GM19025 (cell line): ENCODE results near the gene CAMTA1.

ENCODE experiments used
- ATAC-seq: cut with Tn5 transposase; IDR thresholded peaks from one replicate; pipeline ENCODE4 v1.9.1; 2021; ENCODE audit warnings: mild to moderate bottlenecking, low read depth, moderate library complexity; ENCODE audit not compliant: unreplicated experiment

Gene CAMTA1

DNA sequence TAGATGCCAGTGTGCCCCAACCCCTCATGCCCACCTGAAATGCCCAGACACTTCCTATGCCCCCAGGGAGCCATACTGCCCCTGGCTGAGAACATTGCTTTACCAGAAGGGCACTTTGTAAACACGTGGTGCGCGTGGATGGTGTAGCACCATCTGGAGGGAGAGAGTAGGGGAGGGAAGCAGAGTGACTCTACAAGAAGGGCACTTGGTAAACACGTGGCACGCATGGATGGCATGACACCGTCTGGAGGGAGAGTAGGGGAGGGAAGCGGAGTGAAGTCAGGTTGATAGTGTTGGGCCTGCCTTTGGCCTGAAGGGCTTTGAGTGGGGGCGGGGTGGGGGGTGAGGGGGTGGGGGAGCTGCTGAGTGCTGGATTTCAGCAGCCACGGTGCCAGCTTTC, 661.8 kb downstream of the CAMTA1 start:
- no peak for ATAC-seq

DNA sequence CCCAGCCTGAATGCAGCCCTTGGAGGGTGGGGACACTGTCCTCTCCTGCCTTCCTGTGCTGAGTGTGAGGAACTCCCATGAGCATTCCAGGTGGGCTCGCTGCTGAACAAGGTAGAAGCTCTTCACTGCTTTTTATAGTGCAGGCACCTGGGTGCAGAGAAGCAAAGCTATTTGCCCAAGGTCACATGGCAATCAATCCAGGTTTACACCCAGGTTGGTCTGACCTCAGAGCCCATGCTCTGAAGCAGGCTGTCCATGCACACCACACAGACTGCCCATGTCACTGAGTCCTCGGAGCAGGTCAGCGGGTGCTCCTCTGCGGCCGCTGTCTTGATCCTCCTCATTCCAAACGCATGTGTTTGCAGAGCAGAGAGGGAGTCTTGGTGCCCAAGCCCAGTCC, 662.5 kb downstream of the CAMTA1 start:
- no peak for ATAC-seq

GRCh38 chr1:7448986-7449385, 663.7 kb downstream of the CAMTA1 start:
- ATAC-seq, result no peak

GRCh38 chr1:7449750-7450149, 664.5 kb downstream of the CAMTA1 start:
- ATAC-seq, result no peak

- no peak for ATAC-seq
Observed at GRCh38 chr1:7450838-7451237, 665.6 kb downstream of the CAMTA1 start.

- ATAC-seq, result no peak
Observed at GRCh38 chr1:7453038-7453437, 667.8 kb downstream of the CAMTA1 start.

DNA sequence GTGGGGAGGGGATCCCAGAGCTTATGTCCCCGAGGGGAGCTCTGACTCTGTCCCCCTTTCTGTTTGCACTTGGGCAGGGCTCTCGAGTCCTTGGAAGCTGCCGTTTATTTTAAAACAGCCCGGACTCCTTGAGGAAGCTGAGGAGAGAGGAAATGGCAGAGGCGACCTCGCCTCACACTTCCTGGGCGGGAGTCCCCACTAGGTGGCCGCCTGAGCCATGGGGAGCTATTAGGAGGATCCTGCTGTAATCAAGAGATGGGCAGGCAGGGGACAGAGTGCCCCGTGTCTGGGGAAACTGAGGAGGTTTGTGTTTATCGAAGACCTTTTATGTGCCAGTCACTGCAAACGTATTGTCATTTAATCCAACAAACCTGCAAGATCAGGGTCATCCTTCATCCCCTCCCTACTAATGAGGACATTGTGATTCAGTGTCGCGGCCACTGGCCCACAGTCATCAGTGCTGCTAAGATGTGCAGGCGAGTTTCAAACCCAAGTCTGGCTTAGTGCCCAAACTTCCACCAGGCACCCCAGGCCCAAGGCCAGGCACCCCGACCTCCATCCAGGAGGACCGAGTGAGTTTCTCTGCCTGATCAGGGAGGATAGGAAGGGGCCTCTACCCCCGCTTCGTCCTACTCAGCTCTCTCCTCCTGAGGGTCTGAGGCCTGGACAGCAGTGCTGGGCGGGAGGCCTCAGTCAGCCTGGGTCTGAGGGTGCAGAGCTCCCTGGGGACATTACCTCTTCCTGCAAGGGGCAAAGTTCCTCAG, 669.0 kb downstream of the CAMTA1 start:
- no peak for ATAC-seq

DNA sequence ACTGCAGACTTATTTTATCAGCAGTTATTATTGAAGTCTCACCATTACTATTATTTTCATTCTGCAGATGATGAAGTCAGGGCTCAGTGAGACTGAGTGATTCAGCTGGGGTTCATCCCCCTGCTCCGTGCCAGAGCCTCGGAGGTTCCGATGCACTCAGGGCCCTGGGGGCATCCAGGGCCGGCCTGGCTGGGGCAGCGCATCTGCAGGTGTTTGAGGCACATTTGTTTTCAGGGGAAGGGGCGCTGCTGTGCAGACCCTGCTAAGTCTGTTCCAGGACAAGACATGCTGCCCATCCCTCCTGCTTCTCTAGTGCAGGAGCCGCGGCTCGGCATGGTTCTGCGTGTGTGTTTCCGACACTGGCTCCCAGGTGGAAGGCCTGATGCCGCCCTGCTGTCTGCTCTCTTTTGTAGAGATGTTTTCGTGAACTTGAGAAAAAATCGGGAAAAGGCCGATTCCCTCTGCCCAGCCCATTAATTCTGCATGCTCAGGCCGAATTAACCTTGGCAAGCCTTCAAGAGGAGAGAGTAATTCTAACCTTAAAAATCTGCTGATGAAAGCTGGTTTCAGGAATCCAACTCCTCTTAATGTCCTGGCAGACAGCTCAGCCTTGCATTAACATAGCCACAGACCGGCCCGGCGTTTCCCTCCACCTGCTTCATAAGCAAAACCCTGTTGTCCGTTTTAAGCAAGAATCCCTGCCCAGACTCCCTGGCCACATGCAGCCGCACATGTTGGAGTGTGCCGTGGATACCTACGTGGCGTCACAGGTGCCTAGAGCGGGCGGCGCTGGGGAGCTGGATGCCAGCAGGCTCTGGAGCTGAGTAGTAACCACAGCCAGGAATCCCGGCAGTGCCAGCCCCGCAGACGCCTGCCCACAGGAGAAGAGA, 669.9 kb downstream of the CAMTA1 start:
- ATAC-seq, result no peak

DNA sequence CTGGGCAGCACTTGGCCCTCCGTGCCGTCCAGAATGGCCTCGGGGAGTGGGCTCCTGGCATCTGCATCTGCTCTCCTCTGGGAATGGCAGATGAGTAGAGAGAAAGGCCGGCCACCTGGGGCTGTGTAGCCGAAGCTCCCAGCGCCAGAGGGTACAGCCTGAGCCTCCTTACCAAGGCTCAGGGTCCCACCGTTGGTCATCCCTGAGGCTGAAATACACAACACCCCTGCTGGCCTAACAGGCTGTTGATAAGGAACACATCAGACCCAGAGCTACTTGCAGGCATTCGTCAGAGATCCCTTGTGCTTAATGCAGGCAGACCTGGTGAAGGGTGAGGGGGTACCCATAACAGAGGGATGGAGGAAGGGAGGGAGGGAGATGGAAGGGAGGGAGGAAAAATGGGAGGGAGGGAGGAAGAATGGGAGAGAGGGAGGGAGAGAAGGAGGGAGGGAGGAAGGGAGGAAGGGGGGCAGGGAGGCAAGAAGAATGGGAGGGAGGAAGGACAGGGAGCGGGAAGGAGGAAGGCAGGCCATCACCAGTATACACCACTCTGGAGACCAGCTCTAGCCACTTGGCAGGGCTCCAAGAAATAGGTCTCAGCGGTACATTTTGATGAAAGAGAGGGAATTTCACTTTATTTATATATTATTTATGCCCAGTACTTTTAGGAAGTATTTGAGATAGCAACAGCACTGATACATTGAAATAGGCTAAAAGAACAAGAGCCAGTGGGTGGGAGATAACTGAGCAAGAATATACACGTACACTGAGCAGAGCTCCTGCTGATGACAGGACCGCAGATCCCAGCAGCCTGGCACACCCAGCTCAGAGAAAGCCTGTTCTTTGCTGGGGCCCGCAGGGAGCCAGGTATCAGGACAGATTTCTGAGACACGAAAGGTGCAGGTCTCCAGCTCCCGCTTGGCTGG, 670.8 kb downstream of the CAMTA1 start:
- no peak for ATAC-seq

DNA sequence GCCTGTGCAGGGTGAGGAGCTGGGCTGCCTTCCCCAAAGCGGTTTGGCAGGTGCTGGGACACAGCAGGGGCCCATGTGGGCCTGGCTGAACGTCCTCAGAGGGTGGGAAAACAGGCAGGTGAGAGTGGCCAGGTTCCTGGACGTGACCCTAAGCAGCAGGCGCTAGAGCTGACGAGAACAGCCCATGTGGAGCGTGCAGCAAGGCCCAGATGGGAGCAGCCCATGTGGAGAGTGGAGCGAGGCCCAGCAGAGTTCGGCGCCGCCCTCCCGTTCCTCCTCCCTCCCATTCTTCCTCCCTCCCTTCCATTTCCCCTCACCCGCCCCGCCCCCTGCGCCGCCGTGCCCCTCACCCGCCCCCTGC, 671.4 kb downstream of the CAMTA1 start:
- ATAC-seq, result no peak

- no peak for ATAC-seq
Observed at GRCh38 chr1:7457811-7458210, 672.6 kb downstream of the CAMTA1 start.

DNA sequence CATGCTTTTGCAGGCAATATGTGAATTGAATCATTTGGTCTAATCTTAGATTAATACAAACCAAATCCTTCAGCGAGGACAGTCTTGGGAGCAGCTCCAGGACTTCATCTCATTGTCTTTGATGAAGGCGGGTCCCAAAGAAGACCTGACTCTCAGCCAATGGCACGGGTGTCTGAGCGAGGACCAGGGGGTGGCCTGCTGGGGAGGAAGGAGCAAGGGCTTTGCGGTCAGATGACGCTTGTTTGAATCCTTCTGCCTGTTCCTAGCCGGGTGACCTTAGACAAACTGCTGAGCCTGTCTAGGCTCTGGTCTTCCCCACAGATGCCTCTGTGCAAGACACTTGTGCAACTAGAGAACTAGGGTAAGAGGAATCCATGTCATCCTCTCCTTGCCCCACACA, 673.7 kb downstream of the CAMTA1 start:
- no peak for ATAC-seq

DNA sequence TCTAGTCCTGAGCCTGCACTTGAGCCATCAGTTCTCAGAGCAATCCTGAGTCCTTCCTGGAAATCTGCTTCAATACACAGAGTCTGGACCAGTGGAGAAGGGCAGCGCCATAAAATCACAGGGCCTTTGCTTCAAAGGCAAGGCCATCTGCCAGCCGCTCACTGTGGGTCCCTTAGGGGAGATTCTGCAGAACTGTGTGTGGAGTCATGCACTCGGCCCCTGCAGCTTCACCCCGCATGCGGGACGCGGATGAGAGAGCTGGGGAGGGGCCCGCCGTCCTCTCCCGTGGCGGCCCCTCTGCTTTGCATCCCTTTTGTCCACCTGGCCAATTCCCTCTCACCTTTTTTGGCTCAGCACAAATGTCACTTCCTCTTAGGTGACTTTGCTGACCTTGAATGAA, 674.7 kb downstream of the CAMTA1 start:
- ATAC-seq, result no peak

DNA sequence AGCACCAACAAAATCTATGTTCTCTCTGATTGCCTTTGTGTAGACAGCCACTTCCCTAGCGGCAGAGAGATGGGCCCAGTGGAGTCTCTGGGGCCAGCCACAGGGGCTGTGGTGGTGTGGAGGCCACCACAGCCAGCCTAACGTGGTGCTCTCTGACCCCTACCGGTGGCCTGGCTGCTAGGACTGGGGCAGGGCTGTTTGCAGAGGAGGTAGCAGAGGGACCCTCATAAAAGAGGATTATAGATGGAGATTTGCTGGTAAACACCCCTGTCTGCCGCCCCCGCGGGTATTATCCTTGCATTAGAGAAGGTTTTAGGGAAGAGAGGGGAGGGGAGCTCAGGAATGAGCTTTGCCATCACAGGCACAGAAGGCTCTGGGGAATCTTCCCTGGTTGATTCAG, 675.6 kb downstream of the CAMTA1 start:
- no peak for ATAC-seq

GRCh38 chr1:7462617-7463016, 677.4 kb downstream of the CAMTA1 start:
- ATAC-seq, result no peak

DNA sequence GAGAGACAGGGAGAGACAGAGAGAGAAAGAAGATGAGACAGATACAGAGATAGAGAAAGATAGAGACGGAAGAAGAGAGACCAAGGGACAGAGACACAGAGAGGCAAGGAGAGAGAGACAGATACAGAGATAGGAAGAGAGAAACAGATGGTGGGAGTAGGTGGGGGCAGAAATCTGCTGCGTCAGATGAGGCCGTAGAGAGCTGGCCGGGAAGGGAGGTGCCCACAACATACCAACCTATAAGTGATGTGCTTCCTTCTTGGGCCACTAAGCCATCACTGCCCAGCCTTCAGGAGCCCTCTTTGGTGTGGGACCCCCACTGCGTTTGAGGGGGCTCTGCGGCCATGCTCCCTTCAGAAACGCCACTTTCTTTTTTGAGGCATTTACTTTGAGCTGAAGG, 678.3 kb downstream of the CAMTA1 start:
- ATAC-seq, result no peak

- ATAC-seq, result no peak
Observed at GRCh38 chr1:7464736-7465135, 679.5 kb downstream of the CAMTA1 start.

DNA sequence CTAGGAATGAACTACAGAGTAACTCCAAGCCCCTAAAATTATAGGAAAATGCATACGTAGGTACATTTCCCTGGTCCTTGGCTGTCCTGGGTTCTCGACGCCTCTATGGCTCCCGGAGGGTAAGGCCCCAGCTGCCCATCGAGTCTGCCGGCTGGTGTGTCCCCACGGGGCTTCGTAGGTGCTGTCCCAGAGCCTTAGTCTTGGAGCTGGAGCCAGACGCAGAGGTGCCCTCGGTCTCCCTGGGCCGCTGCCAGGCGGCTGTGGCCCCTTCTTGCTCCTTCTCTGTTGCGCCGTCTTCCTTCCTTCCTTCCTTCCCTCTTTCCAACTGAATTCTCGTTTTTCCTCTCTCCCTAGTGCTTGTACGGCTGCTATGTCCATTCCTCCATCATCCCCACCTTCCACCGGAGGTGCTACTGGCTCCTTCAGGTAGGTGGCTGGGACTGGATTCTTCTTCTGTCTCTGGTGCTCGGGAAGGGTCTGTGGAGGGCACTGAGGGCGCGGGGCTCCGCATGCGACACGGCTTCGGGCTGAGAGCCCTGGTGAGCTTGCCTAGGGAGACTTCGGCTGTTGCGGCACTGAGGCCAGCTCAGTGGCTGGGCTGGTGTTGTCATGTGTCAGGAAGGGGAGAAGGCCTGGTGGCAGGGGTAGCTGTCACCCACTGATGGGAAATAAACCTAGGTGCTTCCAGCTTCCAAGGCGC, 682.4 kb downstream of the CAMTA1 start:
- no peak for ATAC-seq

DNA sequence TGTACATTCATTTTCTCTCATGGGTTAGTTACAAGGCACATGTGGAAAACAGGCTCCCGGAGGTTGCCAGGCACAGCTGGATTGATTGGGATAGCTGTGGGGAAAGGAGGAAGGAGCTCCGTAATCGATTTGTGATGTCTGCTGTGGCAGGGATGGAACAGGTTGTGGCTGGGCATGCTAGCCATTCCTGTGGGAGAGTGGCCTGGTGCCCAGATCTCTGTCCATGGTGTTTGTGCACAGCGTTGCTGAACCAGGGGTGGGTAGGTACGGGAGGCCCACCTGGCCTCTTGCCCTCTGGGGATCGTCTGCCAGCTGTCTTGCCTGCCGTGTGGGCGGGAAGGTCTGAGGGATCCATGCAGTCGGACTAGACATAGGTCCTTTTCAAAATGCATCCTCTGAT, 683.0 kb downstream of the CAMTA1 start:
- ATAC-seq, result no peak

DNA sequence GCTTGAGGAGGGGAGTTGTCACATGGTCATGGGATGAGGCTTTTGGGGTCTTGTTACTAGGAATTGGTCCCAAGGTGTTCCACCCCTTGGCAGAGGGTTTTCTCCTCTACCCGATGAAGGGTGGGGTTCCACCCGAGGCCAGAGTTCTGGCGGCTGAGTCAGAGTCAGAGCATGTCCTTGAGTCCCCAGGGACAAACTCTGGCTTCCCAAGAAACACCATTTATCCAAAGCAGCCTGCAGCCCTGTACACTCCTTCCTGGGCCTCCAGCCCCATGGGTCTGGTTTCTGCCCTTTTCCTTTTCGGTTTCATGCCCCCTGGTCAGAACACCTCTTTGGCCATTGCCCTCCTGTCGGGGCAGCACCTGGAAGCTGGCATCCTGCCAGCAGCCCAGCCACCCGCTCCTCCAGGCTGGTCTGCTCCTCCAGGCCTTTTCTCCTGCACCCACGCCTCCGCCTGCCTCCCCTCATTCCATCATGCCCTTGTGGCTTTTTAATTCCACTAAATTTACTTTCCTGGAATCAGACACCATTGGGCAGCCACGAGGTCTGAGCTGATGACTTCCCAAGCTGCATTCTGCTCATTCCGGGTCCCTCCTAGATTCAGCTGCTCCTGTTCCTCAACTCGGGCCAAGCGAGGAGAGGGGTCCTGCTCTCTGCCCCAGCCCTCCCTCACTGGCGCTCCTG, 684.1 kb downstream of the CAMTA1 start:
- no peak for ATAC-seq
